Measurements from ENCODE around the gene ADSS2. TPM values are rescaled to one million over a fixed set of nuclear protein-coding genes. Genes with fewer than 3 reads are reported as not detected.
A peak's percentile ranks its signal among the peaks of the same experiment; 100 is the strongest.

Gene ADSS2
- total and polyA plus RNA-seq, 2 donors (not counting 3 experiments of a cell fraction or from before 2014, with no cell fraction given), result 35.5 to 90.6 TPM

DNA sequence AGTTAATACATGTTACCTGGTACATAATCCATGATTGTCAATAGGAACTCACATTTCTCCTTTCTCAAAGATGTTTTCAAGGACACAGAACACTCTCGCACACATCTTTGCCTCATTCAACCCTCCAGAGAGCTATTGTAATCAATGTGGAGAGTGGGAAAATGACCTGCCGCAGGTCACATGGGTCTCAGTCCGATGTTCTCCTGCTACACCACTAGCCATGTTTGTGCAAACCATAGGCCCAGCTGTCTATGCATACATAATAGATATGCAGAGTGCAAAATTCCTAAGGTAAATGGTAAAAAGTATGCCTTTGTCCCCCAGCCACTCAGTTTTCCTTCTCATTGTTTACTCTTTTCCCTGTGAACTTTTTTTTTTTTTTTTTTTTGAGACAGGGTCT lies 89.2 kb downstream of the ADSS2 start:
- no peaks in the 10 kb centered on the region for H3K27me3 ChIP-seq (ENCODE audit: control insufficient read depth in 2 of 2, insufficient read depth in 2 of 2, low read length in 2 of 2)
- no peaks in the 10 kb centered on the region for H3K79me2 ChIP-seq (ENCODE audit: control insufficient read depth, insufficient read depth, low read length)
- intact Hi-C loops (cut with micrococcal nuclease) (no loop called here), dilution Hi-C loops (cut with MboI; ENCODE audit: extremely low pct_ligation_motif_present, low sequenced_read_pairs) (no loop called here)
- H2AFZ ChIP-seq (ENCODE audit: low read depth, low read length), result peak overlapping the region; percentile 51
- no peaks in the 10 kb centered on the region for H3K9me3 ChIP-seq (replicated peaks; ENCODE audit: control insufficient read depth, insufficient read depth, low read length)
- no peaks in the 10 kb centered on the region for H3K9me1 ChIP-seq (replicated peaks; ENCODE audit: control insufficient read depth, extremely low read depth, insufficient read depth, low read length)
- no peak for TF ChIP-seq POLR2A (IDR thresholded peaks at IDR 0.05; ENCODE audit: low read depth, low read length)
- TF ChIP-seq, protein P1, sequence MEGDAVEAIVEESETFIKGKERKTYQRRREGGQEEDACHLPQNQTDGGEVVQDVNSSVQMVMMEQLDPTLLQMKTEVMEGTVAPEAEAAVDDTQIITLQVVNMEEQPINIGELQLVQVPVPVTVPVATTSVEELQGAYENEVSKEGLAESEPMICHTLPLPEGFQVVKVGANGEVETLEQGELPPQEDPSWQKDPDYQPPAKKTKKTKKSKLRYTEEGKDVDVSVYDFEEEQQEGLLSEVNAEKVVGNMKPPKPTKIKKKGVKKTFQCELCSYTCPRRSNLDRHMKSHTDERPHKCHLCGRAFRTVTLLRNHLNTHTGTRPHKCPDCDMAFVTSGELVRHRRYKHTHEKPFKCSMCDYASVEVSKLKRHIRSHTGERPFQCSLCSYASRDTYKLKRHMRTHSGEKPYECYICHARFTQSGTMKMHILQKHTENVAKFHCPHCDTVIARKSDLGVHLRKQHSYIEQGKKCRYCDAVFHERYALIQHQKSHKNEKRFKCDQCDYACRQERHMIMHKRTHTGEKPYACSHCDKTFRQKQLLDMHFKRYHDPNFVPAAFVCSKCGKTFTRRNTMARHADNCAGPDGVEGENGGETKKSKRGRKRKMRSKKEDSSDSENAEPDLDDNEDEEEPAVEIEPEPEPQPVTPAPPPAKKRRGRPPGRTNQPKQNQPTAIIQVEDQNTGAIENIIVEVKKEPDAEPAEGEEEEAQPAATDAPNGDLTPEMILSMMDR (IDR thresholded peaks at IDR 0.05; ENCODE audit: extremely low read depth in 1 of 2, insufficient read depth in 1 of 2, low read depth in 1 of 2, low read length in 2 of 2), result no peak
- TF ChIP-seq, protein P2, sequence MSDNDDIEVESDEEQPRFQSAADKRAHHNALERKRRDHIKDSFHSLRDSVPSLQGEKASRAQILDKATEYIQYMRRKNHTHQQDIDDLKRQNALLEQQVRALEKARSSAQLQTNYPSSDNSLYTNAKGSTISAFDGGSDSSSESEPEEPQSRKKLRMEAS (IDR thresholded peaks at IDR 0.05; ENCODE audit: insufficient read depth, insufficient read length), result no peak
- no peak for TF ChIP-seq POLR2AphosphoS5 (IDR thresholded peaks at IDR 0.05; ENCODE audit: insufficient read depth, low read depth, low read length)
- no peak for DNase-seq (ENCODE audit: low read depth, low spot score)
- H3K4me1 ChIP-seq (ENCODE audit: control insufficient read depth, extremely low read depth, insufficient read depth, low read length), result peaks cover 7% of the 10 kb centered on the region
- POLR2A ChIA-PET, result interaction anchor here (0.9 kb wide), 1 partner anchor 9 kb away, joined by 3 read pairs; no protein-coding TSS in a partner anchor
- H3K4me2 ChIP-seq (ENCODE audit: insufficient read depth, low read length), result no peak overlapping the region
- BruUV-seq (replicated peaks), result no TSS peak
- no peak for FAIRE-seq
- H3K36me3 ChIP-seq (ENCODE audit: control insufficient read depth in 2 of 2, extremely low read depth in 1 of 2, insufficient read depth in 2 of 2, low read length in 2 of 2), result no peaks in the 10 kb centered on the region
- H3K4me3 ChIP-seq (replicated peaks in 1 of 3; ENCODE audit: insufficient read depth in 1 of 3, low read depth in 1 of 3, low read length in 3 of 3), result no peak overlapping the region
- CTCF ChIA-PET, result interaction anchor here (0.7 to 1.2 kb wide), 4 partner anchors 9 to 1021 kb away, joined by 3 read pairs; no protein-coding TSS in a partner anchor
- no peak overlapping the region for H3K9ac ChIP-seq (replicated peaks; ENCODE audit: extremely low read depth, insufficient read depth, low read length)
- no peak overlapping the region for H3K27ac ChIP-seq (ENCODE audit: insufficient read depth, low read depth, low read length)
- no peaks in the 10 kb centered on the region for H4K20me1 ChIP-seq (replicated peaks; ENCODE audit: control insufficient read depth, extremely low read depth, insufficient read depth, low read length)
